ENCODE results near the gene ITCH.
A peak's percentile ranks its signal among the peaks of the same experiment; 100 is the strongest.

The ITCH gene

GRCh38 chr20:34558320-34559218 is 195.5 kb downstream of the ITCH start, which contains the start of gene MAP1LC3A:
Gene MAP1LC3A (plus strand): TSS chr20:34558718. CDS start chr20:34558869, 151 bp downstream.
- TF ChIP-seq CTCF (IDR thresholded peaks at IDR 0.05; ENCODE audit: borderline replicate concordance, insufficient read depth, low read depth, low read length), result no peak
- peak within 1 kb of the TSS; percentile 62 for H3K4me3 ChIP-seq (ENCODE audit: low read depth, low read length)

- no peak for TF ChIP-seq CTCF (IDR thresholded peaks at IDR 0.05; ENCODE audit: borderline replicate concordance, insufficient read depth, low read depth, low read length)
- H3K4me3 ChIP-seq (ENCODE audit: low read depth, low read length), result no peak overlapping the region
Observed at GRCh38 chr20:34559311-34560140, 196.5 kb downstream of the ITCH start.

- H3K4me3 ChIP-seq (ENCODE audit: low read depth, low read length), result no peak overlapping the region
- TF ChIP-seq CTCF (IDR thresholded peaks at IDR 0.05; ENCODE audit: borderline replicate concordance, insufficient read depth, low read depth, low read length), result no peak
Observed at GRCh38 chr20:34560141-34560523, 197.1 kb downstream of the ITCH start.

- no peak for TF ChIP-seq CTCF (IDR thresholded peaks at IDR 0.05; ENCODE audit: borderline replicate concordance, insufficient read depth, low read depth, low read length)
- no peak overlapping the region for H3K4me3 ChIP-seq (ENCODE audit: low read depth, low read length)
Observed at GRCh38 chr20:34560614-34561013, 197.5 kb downstream of the ITCH start.
